CD14-positive monocyte (primary cell): ENCODE results near the gene MRPS18A. TPM values are rescaled to one million over a fixed set of nuclear protein-coding genes. Genes with fewer than 3 reads are reported as not detected.
"Not testable (repeated sequence)": the region's sequence is repeated elsewhere in the genome, so short reads cannot be mapped to it uniquely, and the experiment has no call there.

Experiments
- DNase-seq, 3 donors: peaks; one replicate each; pipeline ENCODE4 v3.0.0-alpha.2; 2011 to 2022
- H2AFZ ChIP-seq: 2 replicates; pipeline ENCODE4 v1.6.0; 2012; ENCODE audit warnings: mild to moderate bottlenecking, low read depth, low read length, inconsistent platforms; ENCODE audit not compliant: insufficient read depth, poor library complexity, severe bottlenecking
- H3K27ac ChIP-seq, 2 donors: 1 replicate in 1 of 2; 2 replicates in 1 of 2; pipeline ENCODE4 v1.5.1; 2012 to 2013; ENCODE audit warnings: low read length in 2 of 2, control low read depth in 1 of 2, inconsistent platforms in 1 of 2, low read depth in 1 of 2, mild to moderate bottlenecking in 1 of 2
- H3K27me3 ChIP-seq, 2 donors: one replicate each; pipeline versions ENCODE4 v1.6.0 to v1.6.1; 2011 to 2013; ENCODE audit warnings: low read length in 2 of 2; ENCODE audit not compliant: control insufficient read depth in 2 of 2, insufficient read depth in 2 of 2
- H3K36me3 ChIP-seq, 2 donors: replicated peaks in 1 of 2; 1 replicate in 1 of 2; 2 replicates in 1 of 2; pipeline versions ENCODE4 v1.5.1 to v1.6.1; 2012 to 2013; ENCODE audit warnings: low read length in 2 of 2, control low read depth in 1 of 2, inconsistent platforms in 1 of 2, mild to moderate bottlenecking in 1 of 2; ENCODE audit not compliant: insufficient read depth in 2 of 2, control insufficient read depth in 1 of 2
- H3K4me1 ChIP-seq, 2 donors: 1 replicate in 1 of 2; 2 replicates in 1 of 2; pipeline versions ENCODE4 v1.5.1 to v1.6.1; 2012 to 2013; ENCODE audit warnings: low read length in 2 of 2, control low read depth in 1 of 2, inconsistent platforms in 1 of 2, mild to moderate bottlenecking in 1 of 2, moderate library complexity in 1 of 2; ENCODE audit not compliant: insufficient read depth in 2 of 2, control insufficient read depth in 1 of 2
- H3K4me2 ChIP-seq: replicated peaks from 2 replicates; pipeline ENCODE3; 2012; ENCODE audit warnings: low read length, moderate library complexity, mild to moderate bottlenecking; ENCODE audit not compliant: poor library complexity, severe bottlenecking; ENCODE audit errors: extremely low read depth
- H3K4me3 ChIP-seq, 3 experiments: fragments of 200-600 bp in 1 of 3; sonication (generic) in 1 of 3; replicated peaks in 1 of 3; 1 replicate in 2 of 3; 2 replicates in 1 of 3; pipeline ENCODE4 v1.5.1; 2011 to 2013; ENCODE audit warnings: low read length in 3 of 3, mild to moderate bottlenecking in 3 of 3, control low read depth in 2 of 3, low read depth in 2 of 3, inconsistent platforms in 1 of 3, moderate library complexity in 1 of 3
- H3K79me2 ChIP-seq: 2 replicates; pipeline ENCODE4 v1.6.0; 2012; ENCODE audit warnings: mild to moderate bottlenecking, control low read depth, inconsistent platforms, low read length, moderate library complexity; ENCODE audit not compliant: insufficient read depth
- H3K9ac ChIP-seq: 2 replicates; pipeline ENCODE4 v1.6.0; 2017; ENCODE audit warnings: low read length, mild to moderate bottlenecking; ENCODE audit not compliant: insufficient read depth, poor library complexity, severe bottlenecking
- H3K9me3 ChIP-seq, 2 donors: replicated peaks in 1 of 2; 1 replicate in 1 of 2; 2 replicates in 1 of 2; pipeline versions ENCODE4 v1.5.1 to v1.6.1; 2012 to 2013; ENCODE audit warnings: low read length in 2 of 2, control low read depth in 1 of 2; ENCODE audit not compliant: control insufficient read depth in 1 of 2, insufficient read depth in 1 of 2
- H4K20me1 ChIP-seq: 2 replicates; pipeline ENCODE4 v1.6.0; 2012; ENCODE audit warnings: mild to moderate bottlenecking, low read length, control low read depth, moderate library complexity; ENCODE audit not compliant: insufficient read depth
- H3K27ac Mint-ChIP-seq, 7 donors: one replicate each; pipeline ENCODE4 v1.8.0; 2020; ENCODE audit warnings: mild to moderate bottlenecking in 7 of 7, mixed read lengths in 7 of 7, moderate library complexity in 6 of 7, inconsistent platforms in 2 of 7
- H3K27me3 Mint-ChIP-seq, 3 donors: one replicate each; pipeline ENCODE4 v1.8.0; 2021 to 2022; ENCODE audit warnings: low read depth in 3 of 3, mild to moderate bottlenecking in 3 of 3, mixed read lengths in 3 of 3, moderate library complexity in 3 of 3, inconsistent platforms in 1 of 3
- H3K36me3 Mint-ChIP-seq, 2 donors: one replicate each; pipeline ENCODE4 v1.8.0; 2020; ENCODE audit warnings: mixed read lengths in 2 of 2, inconsistent platforms in 1 of 2, mild to moderate bottlenecking in 1 of 2
- H3K4me1 Mint-ChIP-seq: one replicate; pipeline ENCODE4 v1.8.0; 2020; ENCODE audit warnings: mild to moderate bottlenecking, mixed read lengths
- H3K4me3 Mint-ChIP-seq, 2 donors: one replicate each; pipeline ENCODE4 v1.8.0; 2020; ENCODE audit warnings: mild to moderate bottlenecking in 2 of 2, mixed read lengths in 2 of 2, moderate library complexity in 1 of 2
- H3K9me3 Mint-ChIP-seq, 7 donors: one replicate each; pipeline ENCODE4 v1.8.0; 2020 to 2022; ENCODE audit warnings: mixed read lengths in 7 of 7, mild to moderate bottlenecking in 6 of 7, moderate library complexity in 6 of 7, inconsistent platforms in 2 of 7
- WGBS: methylation state at CpG from one replicate; pipeline ENCODE4 v1.1.5; 2013; ENCODE audit warnings: missing lambda C conversion rate; ENCODE audit not compliant: insufficient coverage; 5-methylcytosine and 5-hydroxymethylcytosine counted together
- intact Hi-C, 2 donors: fragments of 100-400 bp; cut with micrococcal nuclease; formaldehyde crosslinking; loops; one replicate each; pipeline versions ENCODE4 v1.15.0 to v1.15.1; 2023
- polyA plus RNA-seq, 3 donors: library from polyadenylated mRNA; depleted of rRNA in 1 of 3; unstranded in 2 of 3; stranded (reverse) in 1 of 3; fragments of 300-500 nt in 2 of 3; fragments of >200 nt in 1 of 3; fragmentation: Illumina TruSeq in 2 of 3; gene quantifications; 1 replicate in 2 of 3; 2 replicates in 1 of 3; pipeline ENCODE4 v1.2.3, GENCODE V29; 2012 to 2021
- TF ChIP-seq, protein P1 (sequence below): fragments of 200-600 bp; IDR thresholded peaks from one replicate; pipeline ENCODE4 v1.8.0; 2022; ENCODE audit warnings: antibody characterized with exemption, mild to moderate bottlenecking

Gene MRPS18A
- polyA plus RNA-seq, 3 donors, result 17.3 to 45.3 (median 41.4) TPM

- H2AFZ ChIP-seq, result no peak overlapping the region
- no peaks in the 10 kb centered on the region for H4K20me1 ChIP-seq
- H3K9me3 ChIP-seq, result no peaks in the 10 kb centered on the region
- no peaks in the 10 kb centered on the region for H3K79me2 ChIP-seq
- no peak overlapping the region for H3K27ac ChIP-seq
- H3K4me1 ChIP-seq, result no peaks in the 10 kb centered on the region
- H3K36me3 Mint-ChIP-seq, result no peaks in the 10 kb centered on the region
- DNase-seq, result no peak
- H3K27me3 ChIP-seq, result no peaks in the 10 kb centered on the region
- H3K9me3 Mint-ChIP-seq, result peaks cover 0 to 21% (median 13%) of the 10 kb centered on the region in 7 donors
- H3K4me1 Mint-ChIP-seq, result peaks cover 1% of the 10 kb centered on the region
- no peak overlapping the region for H3K9ac ChIP-seq
- peaks cover 0 to 3% (median 2%) of the 10 kb centered on the region in 3 donors for H3K27me3 Mint-ChIP-seq
- WGBS, result no CpG with 5 or more reads among the region's 9 CpGs
- TF ChIP-seq, protein P1, sequence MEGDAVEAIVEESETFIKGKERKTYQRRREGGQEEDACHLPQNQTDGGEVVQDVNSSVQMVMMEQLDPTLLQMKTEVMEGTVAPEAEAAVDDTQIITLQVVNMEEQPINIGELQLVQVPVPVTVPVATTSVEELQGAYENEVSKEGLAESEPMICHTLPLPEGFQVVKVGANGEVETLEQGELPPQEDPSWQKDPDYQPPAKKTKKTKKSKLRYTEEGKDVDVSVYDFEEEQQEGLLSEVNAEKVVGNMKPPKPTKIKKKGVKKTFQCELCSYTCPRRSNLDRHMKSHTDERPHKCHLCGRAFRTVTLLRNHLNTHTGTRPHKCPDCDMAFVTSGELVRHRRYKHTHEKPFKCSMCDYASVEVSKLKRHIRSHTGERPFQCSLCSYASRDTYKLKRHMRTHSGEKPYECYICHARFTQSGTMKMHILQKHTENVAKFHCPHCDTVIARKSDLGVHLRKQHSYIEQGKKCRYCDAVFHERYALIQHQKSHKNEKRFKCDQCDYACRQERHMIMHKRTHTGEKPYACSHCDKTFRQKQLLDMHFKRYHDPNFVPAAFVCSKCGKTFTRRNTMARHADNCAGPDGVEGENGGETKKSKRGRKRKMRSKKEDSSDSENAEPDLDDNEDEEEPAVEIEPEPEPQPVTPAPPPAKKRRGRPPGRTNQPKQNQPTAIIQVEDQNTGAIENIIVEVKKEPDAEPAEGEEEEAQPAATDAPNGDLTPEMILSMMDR, result no peak
- H3K4me2 ChIP-seq, result no peak overlapping the region
- H3K27ac Mint-ChIP-seq, result no peak overlapping the region
- intact Hi-C loops, result no loop called here
- no peak overlapping the region for H3K4me3 ChIP-seq
- no peaks in the 10 kb centered on the region for H3K36me3 ChIP-seq
- no peak overlapping the region for H3K4me3 Mint-ChIP-seq
Measured at GRCh38 chr6:43658161-43658560, 29.4 kb downstream of the MRPS18A start.

DNA sequence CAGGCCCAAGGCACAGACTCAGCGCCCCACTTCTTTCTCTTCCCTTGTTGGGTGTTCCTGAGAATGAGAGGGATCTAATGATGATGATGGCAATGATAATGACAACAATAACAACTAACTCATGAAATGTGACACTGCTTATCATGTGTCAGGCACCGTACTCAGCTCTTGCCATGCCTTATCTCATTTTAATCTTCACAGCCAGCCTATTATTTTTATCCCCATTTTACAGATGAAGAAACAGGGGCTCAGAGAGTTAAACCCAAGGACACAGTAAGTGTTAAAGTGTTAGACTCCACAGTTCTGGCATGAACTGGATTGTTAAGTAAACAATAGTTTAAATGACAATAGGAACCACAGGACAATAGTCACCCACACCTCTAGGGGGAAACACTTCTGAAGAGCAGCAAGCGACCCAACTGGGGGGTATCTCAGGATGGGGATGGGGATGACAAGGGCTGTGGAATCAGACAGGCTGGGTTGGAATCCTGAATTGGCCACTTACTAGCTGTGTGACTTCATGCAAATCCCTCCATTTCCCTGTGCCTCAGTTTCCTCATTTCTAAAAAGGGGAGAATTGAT lies 30.3 kb downstream of the MRPS18A start:
- Histone ChIP-seq H3K36me3 (no peaks in the 10 kb centered on the region), H3K27me3 (no peaks in the 10 kb centered on the region), H3K4me1 (no peaks in the 10 kb centered on the region), H3K9ac (no peak overlapping the region), H2AFZ (no peak overlapping the region), H3K4me2 (no peak overlapping the region), H4K20me1 (no peaks in the 10 kb centered on the region), H3K79me2 (no peaks in the 10 kb centered on the region), H3K4me3 (no peak overlapping the region), H3K9me3 (no peaks in the 10 kb centered on the region), H3K27ac (no peak overlapping the region)
- Mint-ChIP-seq H3K36me3 (no peaks in the 10 kb centered on the region), H3K9me3 (peaks cover 0 to 21% (median 13%) of the 10 kb centered on the region in 7 donors), H3K27me3 (peaks cover 0 to 5% (median 2%) of the 10 kb centered on the region in 3 donors), H3K27ac (no peak overlapping the region), H3K4me3 (no peak overlapping the region), H3K4me1 (peaks cover 1% of the 10 kb centered on the region)
- intact Hi-C loops, result no loop called here
- no peak for DNase-seq
- TF ChIP-seq, protein P1, result no peak
- no CpG with 5 or more reads among the region's 3 CpGs for WGBS

GRCh38 chr6:43652822-43653221 lies 34.8 kb downstream of the MRPS18A start:
- H3K4me1 ChIP-seq, H2AFZ ChIP-seq: not testable (repeated sequence)

More at GRCh38 chr6:43652822-43653221, 34.8 kb downstream of the MRPS18A start:
- H3K79me2 ChIP-seq, H3K36me3 ChIP-seq, H3K36me3 Mint-ChIP-seq, H3K4me1 Mint-ChIP-seq, H3K9me3 Mint-ChIP-seq, H3K4me2 ChIP-seq, H3K4me3 Mint-ChIP-seq, H3K27me3 Mint-ChIP-seq, intact Hi-C loops, H4K20me1 ChIP-seq, H3K27ac ChIP-seq, H3K9ac ChIP-seq, H3K9me3 ChIP-seq, H3K4me3 ChIP-seq, DNase-seq, H3K27ac Mint-ChIP-seq, H3K27me3 ChIP-seq: not testable (repeated sequence)
- 86% methylated on average over 1 of the region's 2 CpGs for WGBS
